MCF 10A (cell line): Measurements from ENCODE around the gene CPVL. TPM values are rescaled to one million over a fixed set of nuclear protein-coding genes. Genes with fewer than 3 reads are reported as not detected.
A peak's percentile ranks its signal among the peaks of the same experiment; 100 is the strongest.

Source experiments
- BruUV-seq: library from RNA; stranded (reverse); fragments of 400-500 nt; replicated peaks from 2 replicates; lab custom pipeline; 2021; lab: Mats Ljungman, UMichigan
- CTCF ChIA-PET: fragments of 300-600 bp; sonication (Branson Sonifier 250); formaldehyde crosslinking; extraction: SDS; loops from one replicate; lab custom pipeline; 2021; ENCODE audit warnings: antibody characterized with exemption, inconsistent platforms; lab: Yijun Ruan, JAX
- POLR2A ChIA-PET: fragments of 300-600, 350-650 bp; sonication (Branson Sonifier 250); formaldehyde crosslinking; extraction: SDS; loops from one replicate; lab custom pipeline; 2020; ENCODE audit warnings: antibody characterized with exemption, inconsistent platforms; lab: Yijun Ruan, JAX
- DNase-seq: peaks from one replicate; pipeline ENCODE4 v3.0.0-alpha.2; 2018; ENCODE audit not compliant: unreplicated experiment
- H3K27ac Mint-ChIP-seq: one replicate; pipeline ENCODE4 v1.8.0; 2022; ENCODE audit warnings: mild to moderate bottlenecking, low read depth, mixed read lengths; ENCODE audit not compliant: unreplicated experiment
- H3K27me3 Mint-ChIP-seq: one replicate; pipeline ENCODE4 v1.8.0; 2022; ENCODE audit warnings: mixed read lengths; ENCODE audit not compliant: insufficient read depth, unreplicated experiment
- H3K36me3 Mint-ChIP-seq: one replicate; pipeline ENCODE4 v1.8.0; 2022; ENCODE audit warnings: mild to moderate bottlenecking, moderate library complexity, mixed read lengths; ENCODE audit not compliant: insufficient read depth, unreplicated experiment
- H3K4me1 Mint-ChIP-seq: one replicate; pipeline ENCODE4 v1.8.0; 2022; ENCODE audit warnings: mixed read lengths; ENCODE audit not compliant: insufficient read depth, unreplicated experiment
- H3K4me3 Mint-ChIP-seq: one replicate; pipeline ENCODE4 v1.8.0; 2022; ENCODE audit warnings: mild to moderate bottlenecking, moderate library complexity, mixed read lengths; ENCODE audit not compliant: unreplicated experiment
- H3K9me3 Mint-ChIP-seq: one replicate; pipeline ENCODE4 v1.8.0; 2022; ENCODE audit warnings: mixed read lengths; ENCODE audit not compliant: unreplicated experiment
- intact Hi-C: fragments of 100-400 bp; cut with micrococcal nuclease; formaldehyde crosslinking; loops from 2 replicates; pipeline ENCODE4 v1.14.1; 2022
- total RNA-seq: library from RNA; stranded (reverse); gene quantifications from 2 replicates; pipeline ENCODE4 v1.2.3, GENCODE V29; 2022
- TF ChIP-seq, protein P1 (sequence below): fragments of 200-600 bp; IDR thresholded peaks from one replicate; pipeline ENCODE4 v1.8.0; 2022; ENCODE audit warnings: antibody characterized with exemption, mild to moderate bottlenecking; ENCODE audit not compliant: unreplicated experiment

The CPVL gene
- total RNA-seq, 1 experiment from 2014 or later = 49.0 TPM

- no TSS peak for BruUV-seq
- Mint-ChIP-seq H3K9me3 (peaks cover 10% of the 10 kb centered on the region), H3K27ac (peak overlapping the region; percentile 67), H3K36me3 (peaks cover 12% of the 10 kb centered on the region), H3K4me1 (peaks cover 36% of the 10 kb centered on the region), H3K4me3 (no peak overlapping the region), H3K27me3 (no peaks in the 10 kb centered on the region)
- POLR2A ChIA-PET = interaction anchor here (1.0 to 1.6 kb wide), 4 partner anchors 8 to 213 kb away, joined by 3 to 6 read pairs (median 3); no protein-coding TSS in a partner anchor
- intact Hi-C loops = no loop called here
- CTCF ChIA-PET = interaction anchor here (1.4 kb wide), 1 partner anchor 52 kb away, joined by 3 read pairs; no protein-coding TSS in a partner anchor
- peak; percentile 67 for DNase-seq
- TF ChIP-seq, protein P1, sequence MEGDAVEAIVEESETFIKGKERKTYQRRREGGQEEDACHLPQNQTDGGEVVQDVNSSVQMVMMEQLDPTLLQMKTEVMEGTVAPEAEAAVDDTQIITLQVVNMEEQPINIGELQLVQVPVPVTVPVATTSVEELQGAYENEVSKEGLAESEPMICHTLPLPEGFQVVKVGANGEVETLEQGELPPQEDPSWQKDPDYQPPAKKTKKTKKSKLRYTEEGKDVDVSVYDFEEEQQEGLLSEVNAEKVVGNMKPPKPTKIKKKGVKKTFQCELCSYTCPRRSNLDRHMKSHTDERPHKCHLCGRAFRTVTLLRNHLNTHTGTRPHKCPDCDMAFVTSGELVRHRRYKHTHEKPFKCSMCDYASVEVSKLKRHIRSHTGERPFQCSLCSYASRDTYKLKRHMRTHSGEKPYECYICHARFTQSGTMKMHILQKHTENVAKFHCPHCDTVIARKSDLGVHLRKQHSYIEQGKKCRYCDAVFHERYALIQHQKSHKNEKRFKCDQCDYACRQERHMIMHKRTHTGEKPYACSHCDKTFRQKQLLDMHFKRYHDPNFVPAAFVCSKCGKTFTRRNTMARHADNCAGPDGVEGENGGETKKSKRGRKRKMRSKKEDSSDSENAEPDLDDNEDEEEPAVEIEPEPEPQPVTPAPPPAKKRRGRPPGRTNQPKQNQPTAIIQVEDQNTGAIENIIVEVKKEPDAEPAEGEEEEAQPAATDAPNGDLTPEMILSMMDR = no peak
These were observed 6.5 kb downstream of the CPVL start for GRCh38 chr7:29139796-29140195.

DNA sequence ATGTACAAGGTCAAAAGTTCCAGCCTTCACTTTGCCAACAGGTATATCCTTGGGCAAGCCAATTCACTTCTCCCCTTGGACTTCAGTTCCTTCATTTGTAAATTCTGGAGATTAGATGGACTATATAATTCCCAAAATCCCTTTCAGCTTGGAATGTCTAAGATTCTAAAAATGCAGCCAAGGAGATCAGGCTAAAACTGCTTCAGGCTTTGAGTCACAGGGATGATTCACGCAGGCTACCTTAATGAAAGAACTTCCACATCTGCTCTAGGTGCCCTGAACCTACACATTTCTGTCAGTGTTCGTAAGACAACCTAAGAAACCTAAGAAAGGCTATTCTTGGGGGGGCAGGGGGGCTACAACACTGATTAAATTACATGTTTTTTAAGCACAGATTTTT, 7.1 kb downstream of the CPVL start:
- Mint-ChIP-seq H3K27me3 (no peaks in the 10 kb centered on the region), H3K4me1 (peaks cover 36% of the 10 kb centered on the region), H3K27ac (peak overlapping the region; percentile 67), H3K36me3 (peaks cover 12% of the 10 kb centered on the region), H3K4me3 (no peak overlapping the region), H3K9me3 (peaks cover 10% of the 10 kb centered on the region)
- no TSS peak for BruUV-seq
- ChIA-PET CTCF (interaction anchor here (1.0 to 1.4 kb wide), 3 partner anchors 20 to 53 kb away, joined by 3 to 4 read pairs (median 3); no protein-coding TSS in a partner anchor), POLR2A (interaction anchor here (0.6 to 1.6 kb wide), 7 partner anchors 8 to 276 kb away, joined by 3 to 6 read pairs (median 3); no protein-coding TSS in a partner anchor)
- peak; percentile 83 for DNase-seq
- intact Hi-C loops = no loop called here
- TF ChIP-seq, protein P1 = no peak

- Mint-ChIP-seq H3K4me3 (no peak overlapping the region), H3K36me3 (peaks cover 12% of the 10 kb centered on the region), H3K9me3 (peaks cover 10% of the 10 kb centered on the region), H3K27ac (peak overlapping the region; percentile 67), H3K27me3 (no peaks in the 10 kb centered on the region), H3K4me1 (peaks cover 36% of the 10 kb centered on the region)
- no TSS peak for BruUV-seq
- ChIA-PET POLR2A (interaction anchor here (0.6 to 1.3 kb wide), 5 partner anchors 9 to 277 kb away, joined by 3 to 4 read pairs (median 3); no protein-coding TSS in a partner anchor), CTCF (interaction anchor here (1.0 to 1.4 kb wide), 4 partner anchors 19 to 54 kb away, joined by 3 to 6 read pairs (median 4); no protein-coding TSS in a partner anchor)
- TF ChIP-seq, protein P1 = no peak
- DNase-seq = peak; percentile 38
- intact Hi-C loops = no loop called here
These were observed 7.7 kb downstream of the CPVL start for GRCh38 chr7:29138588-29138987.

- TF ChIP-seq, protein P1 = no peak
- intact Hi-C loops = no loop called here
- ChIA-PET POLR2A (interaction anchor here (0.7 kb wide), 1 partner anchor 221 kb away, joined by 3 read pairs; no protein-coding TSS in a partner anchor), CTCF (interaction anchor here (0.6 kb wide), 1 partner anchor 84 kb away, joined by 4 read pairs; no protein-coding TSS in a partner anchor)
- H3K36me3 Mint-ChIP-seq = peaks cover 9% of the 10 kb centered on the region
- H3K4me3 Mint-ChIP-seq = no peak overlapping the region
- peaks cover 10% of the 10 kb centered on the region for H3K9me3 Mint-ChIP-seq
- BruUV-seq = no TSS peak
- H3K4me1 Mint-ChIP-seq = peaks cover 32% of the 10 kb centered on the region
- H3K27me3 Mint-ChIP-seq = no peaks in the 10 kb centered on the region
- no peak for DNase-seq
- no peak overlapping the region for H3K27ac Mint-ChIP-seq
These were observed 10.5 kb downstream of the CPVL start for GRCh38 chr7:29135846-29136245.
